WTC11 (cell line): ENCODE measurements around the gene PPP1CA.

Source experiments
- ESRRA ChIP-seq: sonication (generic); formaldehyde crosslinking; IDR thresholded peaks from 2 replicates; pipeline ENCODE4 v1.8.1; 2022; ENCODE audit warnings: mild to moderate bottlenecking, missing genetic modification reagents, borderline replicate concordance
- FOXP4 ChIP-seq: sonication (generic); formaldehyde crosslinking; IDR thresholded peaks from 2 replicates; pipeline ENCODE4 v1.8.0; 2022; ENCODE audit warnings: mild to moderate bottlenecking, missing genetic modification reagents
- TF ChIP-seq, protein P1 (sequence below): fragments of 200-600 bp; IDR thresholded peaks from 2 replicates; pipeline ENCODE4 v1.8.0; 2022; ENCODE audit warnings: antibody characterized with exemption

DNA sequence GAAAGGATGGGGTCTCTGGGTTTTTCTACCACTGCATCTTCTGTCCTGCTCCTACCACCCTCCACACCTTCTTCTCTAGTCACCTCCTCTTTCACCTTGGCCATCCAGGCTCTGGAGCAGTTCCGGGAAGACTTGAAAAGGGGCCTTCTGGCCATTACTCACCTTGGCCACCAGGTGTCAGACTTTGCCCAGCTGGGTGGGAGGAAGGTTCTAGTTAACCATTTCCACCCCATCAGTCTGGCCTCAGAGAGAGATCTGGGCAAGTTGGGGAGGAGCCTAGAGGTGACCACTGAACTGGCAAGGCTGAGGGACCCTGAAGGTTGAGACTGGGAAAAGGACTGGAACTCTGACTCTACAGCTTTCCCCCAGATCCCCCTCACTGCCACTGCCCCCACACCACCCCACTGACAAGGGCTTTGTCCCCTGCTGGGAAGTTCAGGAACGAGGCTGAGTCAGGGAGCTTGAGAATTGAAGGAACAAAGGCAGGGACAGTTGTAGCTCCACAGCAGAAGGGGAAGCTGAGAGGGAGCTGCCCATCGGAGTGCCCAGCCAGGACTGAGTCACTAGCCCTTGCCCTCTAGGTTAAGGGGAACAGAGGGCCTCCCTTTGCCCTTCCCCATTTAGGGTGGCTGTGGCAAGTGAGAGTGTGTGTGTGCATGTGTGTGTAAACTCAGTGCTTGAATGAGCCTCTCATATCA, 44.6 kb downstream of the PPP1CA start:
- TF ChIP-seq FOXP4 (CRISPR knock-in tag) (no peak), ESRRA (CRISPR knock-in tag) (no peak)
- TF ChIP-seq, protein P1, sequence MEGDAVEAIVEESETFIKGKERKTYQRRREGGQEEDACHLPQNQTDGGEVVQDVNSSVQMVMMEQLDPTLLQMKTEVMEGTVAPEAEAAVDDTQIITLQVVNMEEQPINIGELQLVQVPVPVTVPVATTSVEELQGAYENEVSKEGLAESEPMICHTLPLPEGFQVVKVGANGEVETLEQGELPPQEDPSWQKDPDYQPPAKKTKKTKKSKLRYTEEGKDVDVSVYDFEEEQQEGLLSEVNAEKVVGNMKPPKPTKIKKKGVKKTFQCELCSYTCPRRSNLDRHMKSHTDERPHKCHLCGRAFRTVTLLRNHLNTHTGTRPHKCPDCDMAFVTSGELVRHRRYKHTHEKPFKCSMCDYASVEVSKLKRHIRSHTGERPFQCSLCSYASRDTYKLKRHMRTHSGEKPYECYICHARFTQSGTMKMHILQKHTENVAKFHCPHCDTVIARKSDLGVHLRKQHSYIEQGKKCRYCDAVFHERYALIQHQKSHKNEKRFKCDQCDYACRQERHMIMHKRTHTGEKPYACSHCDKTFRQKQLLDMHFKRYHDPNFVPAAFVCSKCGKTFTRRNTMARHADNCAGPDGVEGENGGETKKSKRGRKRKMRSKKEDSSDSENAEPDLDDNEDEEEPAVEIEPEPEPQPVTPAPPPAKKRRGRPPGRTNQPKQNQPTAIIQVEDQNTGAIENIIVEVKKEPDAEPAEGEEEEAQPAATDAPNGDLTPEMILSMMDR = peak; percentile 91
